GM12891 (cell line): Measurements from ENCODE around the gene IRF5.

Source experiments
- POLR2A ChIP-seq: IDR thresholded peaks from 2 replicates; pipeline ENCODE4 v1.6.1; 2011; ENCODE audit warnings: low read depth, low read length, control low read depth
- POLR2AphosphoS5 ChIP-seq: IDR thresholded peaks from 2 replicates; pipeline ENCODE4 v1.6.1; 2011; ENCODE audit warnings: low read depth, low read length, control low read depth

DNA sequence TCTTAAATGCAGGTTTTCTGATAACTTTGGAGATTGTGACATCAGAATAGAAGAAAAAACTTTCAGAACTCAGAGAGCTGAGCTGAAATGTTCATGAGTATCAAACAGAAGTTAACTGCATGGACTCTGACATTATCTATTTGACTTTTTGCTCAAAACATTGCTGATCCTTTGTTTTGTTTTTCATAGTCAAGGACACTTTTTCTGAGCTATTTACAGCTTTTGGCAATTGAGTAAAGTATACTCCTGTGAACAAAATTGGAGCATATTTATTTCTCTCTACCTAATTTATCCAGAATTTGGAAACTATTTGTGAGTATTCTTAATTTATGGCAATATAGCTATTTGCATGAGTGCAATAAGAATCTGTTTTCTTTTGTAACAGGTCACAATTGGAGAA is 38.3 kb upstream of the IRF5 start:
- TF ChIP-seq POLR2AphosphoS5: no peak
- TF ChIP-seq POLR2A: no peak
